HG03066 (cell line): ENCODE measurements around the gene ZSCAN22.
"Not testable (repeated sequence)": the region's sequence is repeated elsewhere in the genome, so short reads cannot be mapped to it uniquely, and the experiment has no call there.

Experiments
- ATAC-seq: cut with Tn5 transposase; IDR thresholded peaks from one replicate; pipeline ENCODE4 v1.9.1; 2021; ENCODE audit warnings: low read depth; ENCODE audit not compliant: unreplicated experiment

The ZSCAN22 gene

DNA sequence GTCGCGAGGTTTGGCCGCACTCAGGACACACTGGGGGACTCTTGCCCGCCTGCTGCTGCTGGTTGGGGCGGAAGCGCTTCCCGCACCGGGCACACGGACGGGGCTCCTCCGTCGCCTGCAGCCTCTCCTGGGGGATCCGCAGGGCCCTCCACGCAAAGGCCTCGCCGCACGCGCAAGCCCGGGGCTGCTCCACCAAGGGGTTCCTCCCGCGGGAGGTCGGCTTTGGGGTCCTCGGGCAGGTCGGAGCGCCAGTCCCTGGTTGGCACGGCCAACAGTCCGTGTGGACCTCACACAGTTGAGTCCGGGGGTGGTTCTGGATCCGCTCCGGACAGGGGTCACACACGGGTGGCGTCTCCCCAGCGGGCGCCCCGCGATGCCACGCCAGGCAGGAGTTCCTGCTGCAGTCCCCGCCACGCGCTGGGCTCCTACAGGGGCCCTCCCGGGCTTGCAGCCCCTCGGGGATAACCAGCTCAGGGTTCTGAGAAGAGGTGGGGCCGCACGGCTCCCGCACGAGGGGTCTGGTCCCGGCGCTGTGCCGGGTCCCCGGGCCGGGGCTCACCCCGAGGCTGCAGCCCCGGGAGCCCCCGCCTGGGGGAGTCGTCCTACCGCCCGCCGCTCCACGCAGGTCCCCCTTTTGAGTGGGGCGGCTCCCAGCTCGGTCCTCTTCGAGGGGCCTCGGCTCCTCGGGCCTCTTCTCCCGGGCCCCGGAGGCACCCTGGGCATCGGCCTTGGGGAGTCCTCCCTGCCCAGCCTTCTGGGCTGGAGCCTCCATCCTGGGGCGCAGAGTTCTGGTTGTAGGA is 42.0 kb downstream of the ZSCAN22 start:
- ATAC-seq = no peak

DNA sequence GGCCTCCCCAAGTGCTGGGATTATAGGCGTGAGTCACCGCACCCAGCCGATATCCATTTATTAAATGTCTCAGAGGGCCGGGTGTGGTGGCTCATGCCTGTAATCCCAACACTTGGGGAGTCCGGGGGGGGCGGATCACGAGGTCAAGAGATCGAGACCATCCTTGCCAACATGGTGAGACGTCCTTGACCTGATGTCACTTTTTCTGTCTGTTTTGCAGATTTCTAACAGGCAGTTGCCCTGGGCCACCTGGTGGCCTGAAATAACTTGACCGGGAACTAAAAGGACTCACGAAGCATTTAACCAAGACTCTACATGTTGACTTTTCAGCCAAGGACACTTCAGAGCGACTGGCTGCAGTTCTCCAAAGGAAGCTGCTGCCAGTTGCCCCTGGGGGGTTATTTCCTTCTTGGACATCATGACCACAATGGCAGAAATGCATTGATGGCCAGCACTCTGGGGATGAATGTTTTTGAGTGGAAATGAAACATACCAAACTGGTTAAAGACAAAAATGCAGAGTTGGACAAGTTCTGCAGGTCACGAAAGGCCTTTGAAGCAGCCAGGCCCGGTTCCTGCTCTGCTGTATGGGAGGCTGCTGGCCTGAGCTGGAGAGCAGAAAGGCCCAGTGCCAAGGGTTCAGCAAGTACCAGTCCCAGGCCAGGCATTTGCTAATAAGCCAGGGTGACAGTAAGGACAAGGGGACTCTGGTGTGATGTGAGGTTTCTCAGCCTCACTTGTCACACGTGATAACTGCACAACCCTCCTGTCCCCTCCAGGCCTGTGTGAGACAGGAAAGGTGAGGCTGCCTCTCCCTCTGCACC is 45.7 kb downstream of the ZSCAN22 start:
- no peak for ATAC-seq

DNA sequence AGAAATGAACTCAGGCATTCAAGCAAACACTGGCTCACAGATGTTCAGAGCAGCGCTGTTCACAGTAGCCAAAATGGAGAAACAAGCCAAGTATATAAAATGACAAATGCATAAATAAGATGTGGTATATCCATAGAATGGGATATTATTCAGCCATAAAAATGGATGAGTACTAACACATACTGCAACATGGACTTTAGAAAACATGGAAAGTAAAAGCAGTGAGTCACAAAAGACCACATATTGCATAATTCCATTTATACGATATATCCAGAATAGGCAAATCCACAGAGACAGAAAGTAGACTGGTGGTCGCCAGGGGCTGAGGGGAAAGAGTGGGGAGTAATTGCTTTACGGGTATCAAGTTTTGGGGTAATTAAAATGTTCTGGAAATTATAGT is 47.4 kb downstream of the ZSCAN22 start:
- ATAC-seq = no peak

DNA sequence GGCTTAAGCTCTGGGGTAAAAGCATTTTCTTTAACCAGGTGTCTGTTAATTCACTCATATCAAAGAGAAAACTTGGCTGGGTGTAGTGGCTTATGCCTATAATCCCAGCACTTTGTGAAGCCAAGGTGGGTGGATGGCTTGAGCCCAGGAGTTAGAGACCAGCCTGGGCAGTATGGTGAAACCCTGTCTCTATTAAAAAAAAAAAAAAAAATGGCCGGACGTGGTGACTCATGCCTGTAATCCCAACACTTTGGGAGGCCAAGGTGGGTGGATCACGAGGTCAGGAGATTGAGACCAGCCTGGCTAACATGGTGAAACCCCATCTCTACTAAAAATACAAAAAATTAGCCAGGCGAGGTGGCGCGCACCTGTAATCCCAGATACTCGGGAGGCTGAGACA is 49.9 kb downstream of the ZSCAN22 start:
- not testable (repeated sequence) for ATAC-seq

DNA sequence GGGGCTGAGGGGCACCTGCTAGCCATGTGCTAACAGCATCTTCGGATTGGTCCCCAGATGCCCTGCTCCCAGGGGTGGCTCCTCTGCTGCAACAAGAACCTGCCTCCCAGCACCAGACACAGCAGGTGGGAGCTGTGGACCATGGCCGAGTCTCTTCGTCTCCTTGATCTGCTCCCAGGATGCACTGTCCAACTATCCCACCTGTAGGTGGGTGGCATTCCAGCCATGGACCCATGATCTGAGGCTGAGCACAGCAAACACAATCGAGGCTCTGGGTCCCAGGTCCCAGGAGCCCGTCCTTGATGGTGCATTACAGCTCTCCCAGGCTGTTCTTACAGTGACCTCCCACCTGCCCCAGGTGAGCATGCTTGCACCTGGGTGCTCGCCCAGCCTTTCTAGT is 52.5 kb downstream of the ZSCAN22 start:
- no peak for ATAC-seq

DNA sequence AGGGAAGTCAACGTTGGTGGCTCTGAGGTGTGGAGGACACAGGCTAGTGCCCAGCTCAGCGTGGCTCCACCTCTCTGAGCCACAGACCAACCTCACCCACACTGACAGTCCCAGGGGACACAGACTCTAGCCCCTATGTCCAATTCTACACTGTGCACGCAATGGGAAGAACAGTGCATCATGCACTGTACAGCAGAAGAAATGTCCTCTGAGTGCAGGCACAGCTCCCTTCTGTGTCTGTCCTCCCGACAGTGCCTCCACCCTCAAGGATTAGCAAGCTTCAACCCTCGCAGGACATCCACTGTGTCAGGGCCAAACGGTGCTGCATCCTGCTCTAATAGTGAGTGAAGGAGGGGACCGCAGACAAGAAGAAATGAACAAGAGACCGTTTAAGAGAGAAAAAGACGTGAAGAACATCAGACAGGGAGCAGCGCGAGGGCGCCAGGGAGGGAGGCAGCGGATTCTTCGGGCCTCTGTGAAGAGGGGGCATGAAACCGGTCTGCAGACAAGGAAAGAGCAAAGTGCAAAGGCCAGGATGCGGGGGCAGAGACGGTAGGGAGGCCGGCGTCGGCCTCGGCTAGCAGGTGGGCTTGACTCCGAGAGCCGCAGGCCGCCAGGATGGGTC is 53.4 kb downstream of the ZSCAN22 start:
- ATAC-seq = no peak

- peak; percentile 85 for ATAC-seq
Measured at GRCh38 chr19:58380662-58381459, 54.1 kb downstream of the ZSCAN22 start, which contains the start of gene ZNF837. Gene ZNF837 (minus strand): TSS chr19:58381030. CDS start chr19:58369332, 11,698 bp downstream.

GRCh38 chr19:58381460-58382212 is 54.8 kb downstream of the ZSCAN22 start:
- ATAC-seq = no peak

GRCh38 chr19:58382997-58383603 is 56.3 kb downstream of the ZSCAN22 start:
- ATAC-seq = no peak

GRCh38 chr19:58385313-58385890 is 58.6 kb downstream of the ZSCAN22 start:
- ATAC-seq = no peak

DNA sequence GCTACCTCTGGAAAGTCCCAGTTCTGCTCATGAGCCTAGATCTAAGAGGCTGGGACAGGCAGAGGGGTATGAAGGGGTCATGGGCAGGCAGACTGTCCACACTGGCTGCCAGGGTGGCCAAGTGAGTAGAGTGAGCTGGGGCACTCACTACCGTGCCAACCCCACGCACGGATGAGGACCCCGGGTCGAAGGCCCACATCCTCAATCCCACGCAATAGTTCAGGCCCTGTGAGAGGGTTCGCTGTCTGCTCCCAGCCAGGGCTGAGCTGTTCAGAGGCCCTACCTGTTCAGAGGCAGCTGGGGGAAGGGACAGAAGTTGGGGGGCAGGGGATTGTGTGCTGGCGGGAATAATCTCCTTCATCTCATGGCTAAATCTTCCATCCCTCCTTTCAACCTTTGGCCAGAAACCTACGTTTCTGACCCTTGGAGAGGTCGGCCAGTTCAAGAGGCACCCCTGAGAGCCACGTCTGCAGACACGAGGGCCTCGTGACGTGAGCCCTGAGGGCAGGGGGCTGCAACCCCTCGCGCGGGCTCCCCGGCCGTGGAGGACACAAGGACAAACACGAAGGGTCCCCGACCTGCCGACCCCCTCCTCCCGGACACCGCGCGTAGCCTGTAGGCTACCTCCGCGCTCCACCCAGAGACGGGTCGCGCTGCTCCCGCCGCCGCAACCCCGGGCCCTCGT is 59.2 kb downstream of the ZSCAN22 start:
- ATAC-seq = peak; percentile 10

DNA sequence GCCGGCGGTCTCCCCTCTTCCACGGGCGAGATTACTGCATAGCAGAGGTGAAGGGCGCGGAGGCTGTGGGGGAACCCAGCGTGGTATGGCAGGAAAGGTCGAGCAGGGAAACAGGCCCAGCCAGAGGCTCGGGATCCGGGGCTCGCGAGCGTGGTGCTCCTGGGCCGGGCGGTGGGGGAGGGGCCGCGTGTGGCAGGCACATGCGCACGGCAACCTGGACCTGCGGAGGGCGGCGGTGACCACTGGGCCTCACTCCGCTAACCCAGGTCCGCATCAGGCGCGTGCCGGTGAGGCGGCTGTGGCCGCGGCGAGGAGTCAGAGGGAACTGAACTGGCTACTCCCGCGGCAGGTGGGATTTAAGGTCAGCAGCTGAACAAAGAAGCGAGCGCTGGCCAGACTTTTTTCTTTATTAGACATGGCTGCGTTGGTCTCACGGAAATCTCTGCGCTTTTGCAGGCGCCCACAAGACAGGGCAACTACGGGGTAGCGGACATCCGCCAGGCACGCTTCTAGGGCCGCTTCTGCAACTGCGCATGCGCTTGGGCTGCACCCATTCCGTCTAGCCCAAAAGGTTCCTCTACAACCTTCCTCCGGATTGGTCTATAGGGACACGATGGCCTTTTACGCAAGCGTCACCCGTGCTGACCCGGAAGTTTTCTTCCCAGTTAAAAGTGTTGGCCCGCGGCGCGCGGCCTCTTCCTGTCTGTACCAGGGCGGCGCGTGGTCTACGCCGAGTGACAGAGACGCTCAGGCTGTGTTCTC is 60.0 kb downstream of the ZSCAN22 start, which contains the start of gene RPS5:
RPS5 (plus strand) TSS at position 694 of the 762 bp plus-strand sequence. CDS start 869 bp downstream, outside the sequence.
- peak; percentile 82 for ATAC-seq

DNA sequence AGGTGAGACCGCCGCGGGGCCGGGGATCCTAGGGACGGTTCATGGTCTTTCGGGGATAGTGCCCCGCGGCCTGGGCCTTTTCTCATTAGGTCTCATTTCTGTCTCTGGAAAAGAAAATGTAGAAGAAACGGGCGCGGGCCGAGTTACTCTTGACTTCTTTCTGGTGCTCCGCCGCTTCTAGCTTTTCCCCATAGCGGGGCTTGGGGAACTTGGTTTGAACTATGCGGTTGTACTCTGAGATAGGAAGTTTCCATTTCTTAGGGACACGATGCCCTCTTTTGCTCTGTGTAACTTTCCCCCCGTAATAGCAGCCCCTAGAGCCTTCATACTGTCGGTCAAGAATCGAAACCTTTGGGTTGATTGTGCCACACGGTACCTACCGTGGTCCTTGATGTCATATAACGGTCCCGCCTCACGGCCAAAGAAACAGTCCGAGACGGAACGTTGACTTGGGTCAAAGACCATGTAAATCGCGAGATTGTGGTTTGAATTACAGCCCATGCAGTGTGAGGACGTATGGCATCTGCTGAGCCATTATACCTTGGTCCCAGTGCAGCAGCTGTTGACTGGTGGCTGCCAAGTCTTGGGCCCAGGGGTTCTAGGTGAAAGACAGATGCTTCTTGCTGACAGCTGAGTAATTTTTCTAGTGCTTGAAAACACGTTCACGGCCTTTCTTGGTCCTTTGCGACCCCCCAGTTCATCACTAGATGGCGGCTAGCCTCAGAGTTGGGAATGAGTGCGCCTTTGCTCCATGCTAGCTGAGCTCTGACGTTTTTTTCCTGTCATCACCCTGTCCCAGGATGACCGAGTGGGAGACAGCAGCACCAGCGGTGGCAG is 60.8 kb downstream of the ZSCAN22 start:
- no peak for ATAC-seq

DNA sequence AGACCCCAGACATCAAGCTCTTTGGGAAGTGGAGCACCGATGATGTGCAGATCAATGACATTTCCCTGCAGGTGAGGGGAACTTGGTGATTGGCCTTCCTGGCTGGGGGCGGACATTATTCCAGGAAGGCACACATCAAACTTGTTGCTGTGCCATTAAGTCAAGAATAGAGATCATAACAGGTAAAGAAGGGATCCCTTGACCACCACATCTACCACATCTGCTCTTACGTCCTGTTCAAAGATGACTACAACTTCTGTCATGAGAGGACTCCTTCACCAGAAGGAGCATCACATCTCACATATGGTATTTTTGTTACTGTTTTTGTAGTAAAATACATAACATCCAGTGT is 61.4 kb downstream of the ZSCAN22 start:
- no peak for ATAC-seq
